H1 (cell line): ENCODE results near the gene OS9. TPM values are rescaled to one million over a fixed set of nuclear protein-coding genes. Genes with fewer than 3 reads are reported as not detected.

ENCODE experiments used
- CHD7 ChIP-seq: fragments of 300-600 bp; sonication (generic); IDR thresholded peaks from 2 replicates; pipeline ENCODE4 v1.7.1; 2012; ENCODE audit warnings: low read length, moderate library complexity, mild to moderate bottlenecking, inconsistent platforms; ENCODE audit not compliant: insufficient replicate concordance
- CTBP2 ChIP-seq: IDR thresholded peaks from 2 replicates; pipeline ENCODE4 v1.7.0; 2011; ENCODE audit warnings: borderline replicate concordance, mild to moderate bottlenecking, moderate library complexity, mixed read lengths, low read length; ENCODE audit not compliant: insufficient read depth, insufficient read length
- E2F6 ChIP-seq: IDR thresholded peaks from 2 replicates; pipeline ENCODE4 v1.6.1; 2012; ENCODE audit warnings: inconsistent platforms
- KDM1A ChIP-seq: fragments of 200-600, 300-600 bp; sonication (generic); IDR thresholded peaks from 2 replicates; pipeline ENCODE4 v1.7.1; 2016; ENCODE audit warnings: mild to moderate bottlenecking, low read length, borderline replicate concordance
- KDM4A ChIP-seq: IDR thresholded peaks from one replicate; pipeline ENCODE4 v1.7.1; 2012; ENCODE audit warnings: low read depth, mild to moderate bottlenecking, moderate library complexity, low read length, inconsistent platforms; ENCODE audit not compliant: severe bottlenecking
- POLR2A ChIP-seq, 2 experiments: IDR thresholded peaks; 1 replicate in 1 of 2; 2 replicates in 1 of 2; pipeline ENCODE4 v1.6.1; 2011; ENCODE audit warnings: low read depth in 2 of 2, low read length in 2 of 2, mild to moderate bottlenecking in 2 of 2; ENCODE audit errors: control extremely low read depth in 1 of 2
- RBBP5 ChIP-seq: IDR thresholded peaks from 2 replicates; pipeline ENCODE4 v1.7.1; 2012; ENCODE audit warnings: low read depth, mild to moderate bottlenecking, inconsistent platforms, low read length, moderate library complexity, borderline replicate concordance
- RXRA ChIP-seq: IDR thresholded peaks from 2 replicates; pipeline ENCODE4 v1.6.1; 2011; ENCODE audit warnings: low read depth, mild to moderate bottlenecking, low read length, moderate library complexity; ENCODE audit not compliant: insufficient read depth
- polyA plus RNA-seq, 7 experiments: library from polyadenylated mRNA; depleted of rRNA in 3 of 7; stranded (reverse) in 5 of 7; unstranded in 2 of 7; fragments of >200 nt in 5 of 7; fragments of 200-250 nt in 2 of 7; gene quantifications; 1 replicate in 5 of 7; 2 replicates in 1 of 7; 4 replicates in 1 of 7; pipeline versions ENCODE4 v1.2.1 to v1.2.3, GENCODE V29; 2011 to 2013; ENCODE audit warnings: missing spikeins in 2 of 7, mixed read lengths in 2 of 7
- total RNA-seq: library from RNA; stranded (reverse); fragmentation: NEBNext Ultra II Directional; extraction: Animal tissue kit (Norgen Biotek cat#: 25700); gene quantifications from 2 replicates; pipeline ENCODE4 v1.2.1, GENCODE V29; 2021

The OS9 gene
- total and polyA plus RNA-seq, 2 of the 8 experiments (the other 6 are each of a cell fraction or from before 2014, with no cell fraction given): 71.0 to 108 TPM

GRCh38 chr12:57729321-57729844, 35.5 kb downstream of the OS9 start (continued):
- TF ChIP-seq CHD7: no peak
- no peak for TF ChIP-seq RXRA
- no peak for TF ChIP-seq E2F6
- TF ChIP-seq KDM4A: no peak
- no peak for TF ChIP-seq POLR2A (IDR thresholded peaks at IDR 0.05; ENCODE audit: control extremely low read depth in 1 of 2, low read depth in 2 of 2, low read length in 2 of 2)
- no peak for TF ChIP-seq RBBP5
- no peak for TF ChIP-seq CTBP2
- no peak for TF ChIP-seq KDM1A
